Hematopoietic multipotent progenitor cell treated with erythropoietin and hydrocortisone succinate and interleukin-3 and kit ligand, for 17 days (in vitro differentiated cells): ENCODE results near the gene CHRNG.

Experiments
- DNase-seq: peaks from one replicate; pipeline ENCODE4 v3.0.0-alpha.2; 2015; ENCODE audit warnings: low spot score

The CHRNG gene

DNA sequence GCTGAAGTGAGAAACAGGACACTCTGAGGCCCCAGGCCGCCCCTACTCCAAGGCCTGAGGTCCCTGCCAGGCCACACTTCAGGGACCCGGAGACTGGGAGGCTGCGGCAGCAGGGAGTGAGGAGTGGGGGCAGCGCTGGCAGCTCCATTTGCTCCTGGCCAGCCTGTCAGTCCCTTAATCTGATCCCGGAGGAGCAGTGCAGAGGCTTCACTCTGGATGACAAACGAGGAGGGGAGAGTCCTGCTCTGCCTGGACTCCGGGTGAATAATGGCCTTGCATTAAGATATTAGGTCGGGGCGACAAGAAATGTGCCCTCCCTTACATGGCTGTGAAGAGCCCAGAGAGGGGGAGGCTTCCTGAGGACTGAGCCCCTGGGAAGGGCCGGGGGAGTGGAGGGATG, 33.6 kb upstream of the CHRNG start:
- DNase-seq = no peak

DNA sequence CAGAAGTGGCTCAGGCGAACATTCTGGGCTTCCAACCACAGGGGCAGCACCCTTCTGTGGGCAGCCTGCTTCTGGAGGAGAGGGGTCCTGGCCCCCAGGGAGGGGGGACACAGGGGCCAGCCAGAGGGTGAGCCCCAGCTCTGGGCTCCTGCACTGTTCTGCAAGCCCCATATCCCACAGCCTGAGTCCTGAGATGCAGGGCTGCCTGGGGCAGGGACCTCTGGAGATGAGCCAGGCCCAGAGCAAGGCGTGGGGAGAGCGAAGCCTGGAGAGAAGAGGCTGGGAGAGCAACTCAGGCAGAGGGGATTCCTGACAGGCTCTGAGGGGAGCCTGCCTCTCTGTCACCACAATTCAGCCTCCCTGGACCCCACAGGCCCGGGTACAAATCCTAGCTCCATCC, 32.8 kb upstream of the CHRNG start:
- DNase-seq = no peak

DNA sequence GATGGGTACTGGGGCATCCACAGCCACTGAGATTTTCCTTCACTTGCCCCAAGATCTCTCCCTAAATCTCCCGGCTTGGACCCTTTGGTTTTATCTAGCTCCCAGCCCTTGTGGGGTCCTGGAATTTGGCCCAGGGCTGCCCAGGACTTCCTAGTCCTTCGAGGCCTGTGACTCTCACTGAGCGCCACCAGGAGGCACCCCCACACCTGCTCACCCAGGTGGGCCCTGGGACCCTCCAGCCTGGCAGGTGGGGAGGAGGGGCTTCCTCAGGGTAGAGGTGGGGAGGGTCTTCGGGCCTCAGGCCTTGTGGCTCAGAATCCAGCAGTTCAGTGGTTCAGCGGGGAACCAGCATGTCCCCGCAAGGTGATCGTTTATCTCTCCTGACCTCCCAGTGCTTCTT, 31.2 kb upstream of the CHRNG start:
- DNase-seq = no peak

DNA sequence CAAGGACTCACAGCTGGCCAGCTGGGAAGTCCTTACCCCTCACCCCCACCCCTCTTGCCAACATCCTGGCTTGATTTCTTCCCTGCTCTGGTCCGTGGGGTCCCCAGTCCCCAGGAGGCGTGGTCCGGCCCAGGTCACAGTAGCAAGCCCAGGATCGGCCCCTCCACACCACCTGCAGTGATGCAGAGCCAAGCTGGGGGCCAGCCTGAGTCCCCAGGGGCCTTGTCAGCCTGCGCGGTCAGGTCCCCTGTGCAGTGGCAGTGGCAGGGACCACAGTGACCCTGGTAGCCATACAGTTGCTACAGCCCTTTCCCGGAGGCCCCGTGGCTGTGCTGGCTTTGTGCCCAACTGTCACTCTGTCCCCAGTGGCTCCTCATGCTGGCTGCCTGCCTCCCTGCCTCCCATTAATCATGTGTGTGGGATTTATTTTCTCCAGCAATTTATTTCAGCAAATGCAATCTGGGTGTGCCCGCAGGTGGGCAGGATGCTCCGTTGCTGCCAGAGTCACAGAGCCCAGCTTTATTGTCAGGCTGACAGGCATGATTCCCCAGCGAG, 28.1 kb upstream of the CHRNG start:
- no peak for DNase-seq

DNA sequence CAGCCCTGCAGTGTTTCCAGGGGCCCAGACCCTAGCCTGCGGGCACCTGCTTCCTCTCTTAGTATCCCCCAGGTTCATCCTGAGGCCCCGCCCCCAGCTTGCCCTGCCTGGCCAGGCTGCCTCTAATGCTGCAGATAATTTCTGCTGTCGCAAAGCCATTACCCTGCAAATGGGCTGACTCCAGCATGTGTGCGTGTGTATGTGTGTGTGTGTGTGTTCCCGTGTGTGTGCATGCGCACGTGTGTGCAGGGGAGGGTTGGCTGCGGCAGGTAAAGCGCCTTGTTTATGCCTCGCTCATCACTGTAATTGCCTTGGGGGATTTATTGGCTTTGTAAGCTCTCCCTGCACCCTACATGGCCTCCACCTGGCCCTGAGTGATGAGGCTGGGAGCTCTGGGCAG, 26.9 kb upstream of the CHRNG start:
- DNase-seq = no peak

DNA sequence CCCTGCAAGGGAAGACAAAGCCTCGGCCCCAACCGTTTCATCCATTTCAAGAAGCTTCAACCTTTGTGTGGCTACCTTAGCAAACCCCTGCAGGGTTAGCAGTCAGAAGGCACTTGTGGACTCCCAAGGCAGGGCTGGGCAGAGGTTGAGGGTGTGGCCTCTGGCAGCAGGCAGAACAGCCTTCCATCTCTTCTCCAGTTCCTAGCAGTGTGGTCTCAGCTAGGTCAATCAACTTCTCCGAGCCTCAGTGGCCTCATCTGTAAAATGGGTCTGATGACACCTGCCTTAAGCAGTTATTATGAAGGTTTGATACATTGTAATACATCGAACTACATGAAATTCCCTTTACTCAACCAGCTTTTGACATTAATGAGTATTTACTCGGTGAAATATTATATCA, 26.1 kb upstream of the CHRNG start:
- DNase-seq = no peak

DNA sequence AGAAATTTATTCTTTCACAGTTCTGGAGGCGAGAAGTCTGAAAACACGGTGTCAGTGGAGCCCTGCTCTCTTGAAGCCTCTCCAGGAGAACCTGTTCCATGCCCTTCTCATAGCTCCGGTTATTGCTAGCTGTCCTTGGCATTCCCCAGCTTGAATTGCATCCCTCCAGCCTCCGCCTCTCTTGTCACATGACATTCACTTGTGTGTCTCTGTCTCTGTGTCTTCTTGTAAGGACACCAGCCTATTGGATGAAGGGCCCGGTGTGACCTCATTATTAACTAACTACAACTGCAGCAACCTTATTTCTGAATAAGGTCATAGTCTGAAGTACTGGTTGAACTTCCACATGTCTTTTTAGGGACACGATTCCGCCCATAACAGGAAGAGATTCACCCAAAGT, 23.9 kb upstream of the CHRNG start:
- DNase-seq = no peak

DNA sequence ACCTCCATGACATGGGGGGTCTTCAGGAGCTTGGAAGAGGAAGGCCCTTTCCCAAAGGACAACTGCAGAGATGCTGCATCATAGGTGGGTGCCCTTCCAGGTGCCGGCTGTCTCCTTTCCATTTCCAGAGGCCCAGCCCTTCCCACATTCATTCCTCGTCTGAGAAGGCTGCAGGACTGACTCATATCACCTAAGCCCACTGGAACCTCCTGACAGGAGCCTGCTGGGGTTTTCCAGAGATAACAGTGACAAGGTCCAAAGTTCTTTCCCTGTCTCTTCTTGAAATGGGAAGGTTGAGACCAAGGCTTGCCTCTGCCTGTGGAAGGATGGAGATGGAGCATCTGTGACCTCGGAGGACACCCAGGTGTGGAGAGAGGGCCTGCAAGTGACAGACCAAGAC, 22.9 kb upstream of the CHRNG start:
- DNase-seq = no peak

DNA sequence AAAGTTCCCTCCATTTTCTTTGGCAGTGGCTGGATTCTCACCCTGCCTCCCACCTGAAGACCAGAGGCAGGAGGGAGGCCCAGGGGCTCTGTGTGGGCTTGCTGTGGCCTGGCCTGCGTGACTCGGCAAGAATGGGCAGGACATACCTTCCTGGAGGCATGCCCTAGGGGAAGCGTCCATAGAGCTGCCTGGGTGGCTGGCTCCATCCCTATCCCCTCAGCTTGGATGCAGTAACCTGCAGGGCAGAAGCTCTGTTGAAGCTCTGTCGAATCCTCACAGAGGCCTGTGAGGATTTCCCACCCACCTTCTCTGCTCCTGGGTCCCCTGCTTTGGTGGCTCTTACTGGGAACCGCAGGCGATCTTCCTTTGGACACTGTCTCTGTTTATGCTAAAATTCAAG, 20.6 kb upstream of the CHRNG start:
- DNase-seq = no peak

DNA sequence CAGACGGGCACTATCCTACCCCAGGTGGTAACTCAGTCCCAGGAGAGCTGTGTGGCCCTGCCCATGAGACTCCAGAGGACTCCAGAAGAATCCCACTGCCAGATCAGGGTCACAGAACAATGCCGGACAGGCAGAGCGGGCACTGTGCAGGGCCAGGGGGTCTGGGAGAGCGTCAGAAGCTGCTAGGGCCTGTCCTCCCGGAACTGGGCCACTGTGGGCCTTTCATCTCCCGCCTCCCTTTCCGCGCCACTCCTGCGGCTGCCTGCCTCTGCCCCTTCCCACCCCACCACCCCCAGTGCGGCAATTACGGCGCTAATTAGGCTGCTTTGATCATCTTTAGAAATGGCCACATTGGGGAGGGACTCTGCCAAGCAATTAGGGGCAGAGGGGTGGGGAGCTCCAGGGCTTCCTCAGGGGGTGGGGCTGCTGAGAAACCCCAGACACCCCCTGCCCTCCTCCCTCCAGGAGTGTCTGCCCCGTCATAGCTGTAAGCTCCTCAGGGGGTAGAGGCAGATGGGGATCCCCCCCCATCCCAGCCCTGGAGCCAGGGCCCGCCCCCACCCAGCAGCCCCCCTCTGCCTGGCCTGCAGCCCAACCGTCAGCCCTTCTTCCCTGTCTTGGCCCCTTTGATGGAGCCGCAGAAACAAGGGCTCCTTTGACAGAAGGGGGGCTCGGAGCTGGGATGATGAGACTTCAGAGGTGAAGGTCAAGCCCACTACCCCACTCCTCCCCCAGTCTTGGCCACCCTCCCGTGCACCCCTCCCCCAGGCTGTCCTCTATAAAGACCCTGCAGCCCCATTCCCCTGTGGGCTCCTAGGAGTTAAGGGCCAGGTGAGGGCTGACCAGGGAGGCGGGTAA, 19.7 kb upstream of the CHRNG start, which contains the start of gene PRSS56:
Gene PRSS56 (plus strand): TSS at position 808 of the 858 bp plus-strand sequence. CDS start 211 bp downstream, outside the sequence.
- DNase-seq = no peak

DNA sequence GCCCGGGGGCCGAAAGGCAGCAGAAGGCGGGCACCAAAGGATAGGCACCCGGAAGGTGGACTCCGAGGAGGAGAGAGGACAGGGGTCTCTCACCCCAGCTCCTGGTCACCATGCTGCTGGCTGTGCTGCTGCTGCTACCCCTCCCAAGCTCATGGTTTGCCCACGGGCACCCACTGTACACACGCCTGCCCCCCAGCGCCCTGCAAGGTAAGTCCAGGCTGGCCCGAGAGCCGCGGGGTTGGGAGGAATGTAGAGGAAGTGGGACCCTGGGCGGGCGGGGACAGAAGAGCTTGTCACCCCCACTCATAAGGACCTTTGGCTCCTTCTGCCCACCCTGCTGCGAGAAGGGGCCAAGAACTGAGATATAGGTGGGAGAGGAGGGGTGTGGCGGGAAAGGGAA, 19.0 kb upstream of the CHRNG start:
- DNase-seq = no peak

DNA sequence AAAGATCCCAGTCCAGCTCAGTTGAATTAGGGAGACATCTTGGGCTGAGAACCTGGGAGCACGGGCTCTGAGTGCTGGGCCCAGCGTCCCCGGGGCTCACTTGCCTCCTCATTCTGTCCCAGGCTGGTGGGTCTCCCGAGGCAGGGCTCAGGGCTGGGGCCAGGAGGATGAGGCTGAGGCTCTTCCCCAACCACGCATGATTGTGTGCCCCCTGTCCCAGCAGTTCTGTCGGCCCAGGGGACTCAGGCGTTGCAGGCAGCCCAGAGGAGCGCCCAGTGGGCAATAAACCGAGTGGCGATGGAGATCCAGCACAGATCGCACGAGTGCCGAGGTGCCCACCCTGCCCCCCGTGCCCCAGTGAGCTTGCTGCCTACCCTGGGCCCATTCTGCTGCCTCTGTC, 18.4 kb upstream of the CHRNG start:
- no peak for DNase-seq

DNA sequence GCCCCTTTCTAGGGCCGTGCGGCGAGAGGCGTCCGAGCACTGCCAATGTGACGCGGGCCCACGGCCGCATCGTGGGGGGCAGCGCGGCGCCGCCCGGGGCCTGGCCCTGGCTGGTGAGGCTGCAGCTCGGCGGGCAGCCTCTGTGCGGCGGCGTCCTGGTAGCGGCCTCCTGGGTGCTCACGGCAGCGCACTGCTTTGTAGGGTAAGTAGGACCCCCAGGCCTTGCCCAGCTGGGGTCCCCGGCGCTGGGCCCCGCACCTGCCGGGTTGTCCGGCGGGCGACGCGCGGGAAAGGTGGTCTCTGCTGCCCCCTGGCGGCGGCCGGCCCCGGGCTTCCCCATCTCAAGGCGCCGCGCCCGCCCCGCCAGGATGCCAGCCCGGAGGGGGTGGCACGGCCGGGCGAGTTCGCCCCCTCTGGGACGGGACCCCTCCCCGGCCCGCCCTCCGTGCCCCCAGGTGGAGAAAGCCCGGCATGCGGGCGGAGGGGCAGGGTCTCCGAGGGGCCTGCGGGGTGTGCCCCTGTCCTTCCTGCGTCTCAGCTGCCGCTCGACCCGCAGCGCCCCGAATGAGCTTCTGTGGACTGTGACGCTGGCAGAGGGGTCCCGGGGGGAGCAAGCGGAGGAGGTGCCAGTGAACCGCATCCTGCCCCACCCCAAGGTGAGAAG, 17.4 kb upstream of the CHRNG start:
- DNase-seq = peak; percentile 49

DNA sequence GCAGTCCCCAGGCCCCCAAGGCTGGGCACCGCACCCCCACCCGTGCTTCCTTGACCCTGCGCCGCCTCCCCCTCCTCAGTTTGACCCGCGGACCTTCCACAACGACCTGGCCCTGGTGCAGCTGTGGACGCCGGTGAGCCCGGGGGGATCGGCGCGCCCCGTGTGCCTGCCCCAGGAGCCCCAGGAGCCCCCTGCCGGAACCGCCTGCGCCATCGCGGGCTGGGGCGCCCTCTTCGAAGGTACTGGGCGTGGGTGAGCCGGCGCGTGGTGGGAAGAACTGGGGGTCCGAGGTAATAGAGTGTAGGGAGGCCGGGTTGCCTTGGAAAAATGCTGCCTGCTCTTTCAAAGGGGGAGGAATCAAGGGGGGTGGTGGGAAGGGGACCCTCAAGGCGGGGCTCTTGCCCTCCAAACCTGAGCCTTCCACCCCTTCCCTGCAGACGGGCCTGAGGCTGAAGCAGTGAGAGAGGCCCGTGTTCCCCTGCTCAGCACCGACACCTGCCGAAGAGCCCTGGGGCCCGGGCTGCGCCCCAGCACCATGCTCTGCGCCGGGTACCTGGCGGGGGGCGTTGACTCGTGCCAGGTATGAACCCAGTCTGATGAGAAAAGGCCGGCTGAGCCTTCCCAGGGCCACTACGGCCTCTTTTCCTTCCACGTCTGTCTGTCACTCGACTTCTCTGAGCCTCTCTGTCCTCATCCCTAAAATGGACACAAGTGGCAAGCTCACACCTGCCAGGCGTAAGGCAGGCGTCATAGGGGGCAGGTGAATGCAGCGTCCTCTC, 16.7 kb upstream of the CHRNG start:
- no peak for DNase-seq

DNA sequence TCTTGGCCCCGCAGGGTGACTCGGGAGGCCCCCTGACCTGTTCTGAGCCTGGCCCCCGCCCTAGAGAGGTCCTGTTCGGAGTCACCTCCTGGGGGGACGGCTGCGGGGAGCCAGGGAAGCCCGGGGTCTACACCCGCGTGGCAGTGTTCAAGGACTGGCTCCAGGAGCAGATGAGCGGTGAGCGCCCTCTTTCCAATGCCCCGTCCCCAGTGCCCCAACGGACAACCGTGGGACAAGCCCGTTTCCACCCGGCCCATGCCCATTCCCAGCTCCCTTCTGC, 16.1 kb upstream of the CHRNG start:
- DNase-seq = no peak

DNA sequence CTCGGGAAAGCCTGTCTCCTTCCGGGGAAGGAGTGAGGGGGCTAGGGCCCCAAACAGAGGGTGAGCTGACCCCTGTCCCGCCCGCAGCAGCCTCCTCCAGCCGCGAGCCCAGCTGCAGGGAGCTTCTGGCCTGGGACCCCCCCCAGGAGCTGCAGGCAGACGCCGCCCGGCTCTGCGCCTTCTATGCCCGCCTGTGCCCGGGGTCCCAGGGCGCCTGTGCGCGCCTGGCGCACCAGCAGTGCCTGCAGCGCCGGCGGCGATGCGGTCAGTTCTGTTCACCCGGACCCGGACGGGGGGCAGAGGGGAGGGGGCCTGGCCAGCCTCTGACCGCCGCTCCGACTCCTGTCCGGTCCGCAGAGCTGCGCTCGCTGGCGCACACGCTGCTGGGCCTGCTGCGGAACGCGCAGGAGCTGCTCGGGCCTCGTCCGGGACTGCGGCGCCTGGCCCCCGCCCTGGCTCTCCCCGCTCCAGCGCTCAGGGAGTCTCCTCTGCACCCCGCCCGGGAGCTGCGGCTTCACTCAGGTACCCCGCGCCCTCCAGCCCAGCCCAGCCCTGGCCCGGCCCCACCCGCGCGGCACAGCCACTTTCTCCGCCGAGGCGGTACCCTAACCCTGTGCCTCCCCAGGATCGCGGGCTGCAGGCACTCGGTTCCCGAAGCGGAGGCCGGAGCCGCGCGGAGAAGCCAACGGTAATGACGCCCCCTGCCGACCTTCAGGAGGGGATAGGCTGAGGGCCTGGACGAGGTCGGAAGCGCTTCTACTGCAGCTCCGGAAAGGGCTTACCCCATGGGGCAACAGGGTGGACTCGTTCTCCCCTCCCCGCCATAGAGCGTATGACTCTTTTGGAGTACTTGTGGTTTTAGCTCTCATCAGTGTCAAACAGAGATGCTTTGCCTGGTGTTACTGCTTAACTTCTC, 15.6 kb upstream of the CHRNG start:
- no peak for DNase-seq

DNA sequence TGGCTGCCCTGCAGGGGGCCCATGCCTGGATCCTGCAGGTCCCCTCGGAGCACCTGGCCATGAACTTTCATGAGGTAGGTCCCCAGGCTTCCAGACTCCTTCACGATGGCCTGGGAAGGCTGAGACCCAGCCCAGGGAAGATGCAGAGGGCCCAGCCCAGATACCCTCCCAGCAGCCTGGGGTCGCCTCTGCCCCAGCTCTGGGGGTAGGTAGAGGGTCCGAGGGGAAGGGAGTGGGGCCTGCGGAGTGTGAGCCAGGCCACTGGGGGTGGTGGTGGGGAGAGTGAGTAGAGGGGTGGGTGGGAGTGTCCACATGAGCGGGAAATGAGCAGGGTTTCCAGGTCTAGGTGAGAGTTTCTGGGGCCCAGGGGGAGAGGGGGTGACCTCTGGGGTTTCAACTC, 14.7 kb upstream of the CHRNG start:
- no peak for DNase-seq

DNA sequence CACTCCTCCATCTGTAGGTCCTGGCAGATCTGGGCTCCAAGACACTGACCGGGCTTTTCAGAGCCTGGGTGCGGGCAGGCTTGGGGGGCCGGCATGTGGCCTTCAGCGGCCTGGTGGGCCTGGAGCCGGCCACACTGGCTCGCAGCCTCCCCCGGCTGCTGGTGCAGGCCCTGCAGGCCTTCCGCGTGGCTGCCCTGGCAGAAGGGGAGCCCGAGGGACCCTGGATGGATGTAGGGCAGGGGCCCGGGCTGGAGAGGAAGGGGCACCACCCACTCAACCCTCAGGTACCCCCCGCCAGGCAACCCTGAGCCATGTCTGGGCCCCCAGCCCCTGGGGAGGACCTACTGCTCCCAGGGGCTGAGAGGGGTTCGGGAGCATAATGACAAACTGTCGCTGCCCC, 14.3 kb upstream of the CHRNG start:
- DNase-seq = no peak

DNA sequence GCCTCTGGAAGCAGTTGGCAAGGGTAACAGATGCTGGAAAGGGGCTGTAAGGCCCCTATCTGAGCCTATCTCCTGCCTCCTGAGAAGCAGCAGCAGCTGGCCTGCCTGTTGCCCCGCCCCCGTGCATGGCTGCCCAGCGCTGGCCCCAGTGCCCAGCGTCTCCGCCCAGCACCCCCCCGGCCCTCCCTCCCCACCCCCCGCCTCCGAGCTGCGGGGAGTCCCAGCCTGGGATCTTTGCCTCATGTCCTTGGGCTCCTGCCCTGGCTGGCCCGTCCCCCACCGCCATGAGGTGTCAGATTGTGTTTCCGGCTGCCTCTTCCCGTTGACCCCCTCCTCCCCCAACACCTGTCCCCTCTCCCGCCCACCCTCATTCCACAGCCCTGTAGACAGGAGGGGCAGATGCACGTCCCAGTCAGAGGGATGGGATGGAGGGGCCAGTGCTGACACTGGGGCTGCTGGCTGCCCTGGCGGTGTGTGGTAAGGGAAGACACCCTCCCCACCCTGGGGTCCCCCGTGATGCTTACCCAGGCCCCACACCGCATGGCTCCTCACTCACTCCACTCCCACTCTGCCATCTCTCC, 13.6 kb upstream of the CHRNG start, which contains the start of gene CHRND:
Gene CHRND (plus strand): TSS at position 370 of the 581 bp plus-strand sequence. CDS start 56 bp downstream, at position 426.
- DNase-seq = no peak

DNA sequence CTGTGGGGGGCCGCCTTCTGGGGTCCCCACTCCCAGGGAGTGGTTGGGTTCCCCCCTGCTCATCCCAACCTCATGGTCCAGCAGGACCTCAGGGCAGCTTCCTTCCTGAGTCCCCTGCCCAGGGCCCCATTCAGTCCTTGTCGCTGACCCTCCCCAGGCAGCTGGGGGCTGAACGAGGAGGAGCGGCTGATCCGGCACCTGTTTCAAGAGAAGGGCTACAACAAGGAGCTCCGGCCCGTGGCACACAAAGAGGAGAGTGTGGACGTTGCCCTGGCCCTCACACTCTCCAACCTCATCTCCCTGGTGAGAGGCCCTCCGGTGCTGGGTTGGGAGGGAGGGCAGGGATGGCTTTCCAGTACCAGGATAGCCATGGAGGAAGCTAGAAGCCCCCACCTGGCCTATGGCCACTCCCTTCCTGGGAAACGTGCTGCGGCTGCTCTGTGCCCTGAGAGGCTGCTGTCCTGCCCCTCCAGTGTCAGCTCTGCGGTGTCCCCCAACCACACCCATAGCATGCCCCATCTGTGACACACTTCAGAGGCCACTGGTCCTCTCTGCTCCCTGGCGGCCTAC, 13.0 kb upstream of the CHRNG start:
- DNase-seq = no peak
